Upper lobe of left lung (tissue), 4 donors: ENCODE measurements around the gene DPYSL3.

Experiments used
- EP300 ChIP-seq, 4 donors: sonication (generic); formaldehyde crosslinking; IDR thresholded peaks; one replicate each; pipeline ENCODE4 v1.5.1; 2017; ENCODE audit warnings: antibody characterized with exemption in 4 of 4, control low read depth in 2 of 4
- POLR2A ChIP-seq, 4 donors: fragments of 450-650 bp; IDR thresholded peaks; one replicate each; pipeline ENCODE4 v1.5.1; 2016 to 2017; ENCODE audit warnings: antibody characterized with exemption in 4 of 4, mild to moderate bottlenecking in 2 of 4
- TF ChIP-seq, protein P1 (sequence below), 6 experiments: fragments of 450-650 bp in 4 of 6; fragments of 200-600 bp in 2 of 6; sonication (generic) in 2 of 6; IDR thresholded peaks; one replicate each; pipeline ENCODE4 v1.5.1; 2016 to 2019; ENCODE audit warnings: antibody characterized with exemption in 6 of 6

DNA sequence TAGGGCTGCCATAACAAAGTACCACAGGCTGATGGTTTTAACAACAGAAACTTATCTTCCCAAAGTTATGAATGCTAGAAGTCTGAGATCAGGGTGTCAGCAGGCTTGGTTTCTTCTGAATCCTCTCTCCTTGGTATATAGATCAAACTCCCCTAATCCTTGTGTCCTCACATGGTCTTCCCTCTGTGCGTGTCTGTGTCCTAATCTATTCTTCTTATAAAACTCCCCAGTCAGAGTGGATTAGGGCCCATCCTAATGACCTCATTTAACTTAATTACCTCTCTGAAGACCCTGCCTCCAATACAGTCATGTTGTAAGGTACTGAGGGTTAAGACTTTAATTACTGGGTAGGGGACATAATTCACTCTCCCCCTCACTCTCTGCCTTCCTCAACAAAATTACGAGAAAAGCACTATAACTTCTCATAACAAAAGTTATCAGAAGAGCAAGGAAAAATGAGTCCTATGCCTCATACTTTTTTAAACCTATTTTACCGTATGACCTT is 68.6 kb downstream of the DPYSL3 start:
- TF ChIP-seq, protein P1, sequence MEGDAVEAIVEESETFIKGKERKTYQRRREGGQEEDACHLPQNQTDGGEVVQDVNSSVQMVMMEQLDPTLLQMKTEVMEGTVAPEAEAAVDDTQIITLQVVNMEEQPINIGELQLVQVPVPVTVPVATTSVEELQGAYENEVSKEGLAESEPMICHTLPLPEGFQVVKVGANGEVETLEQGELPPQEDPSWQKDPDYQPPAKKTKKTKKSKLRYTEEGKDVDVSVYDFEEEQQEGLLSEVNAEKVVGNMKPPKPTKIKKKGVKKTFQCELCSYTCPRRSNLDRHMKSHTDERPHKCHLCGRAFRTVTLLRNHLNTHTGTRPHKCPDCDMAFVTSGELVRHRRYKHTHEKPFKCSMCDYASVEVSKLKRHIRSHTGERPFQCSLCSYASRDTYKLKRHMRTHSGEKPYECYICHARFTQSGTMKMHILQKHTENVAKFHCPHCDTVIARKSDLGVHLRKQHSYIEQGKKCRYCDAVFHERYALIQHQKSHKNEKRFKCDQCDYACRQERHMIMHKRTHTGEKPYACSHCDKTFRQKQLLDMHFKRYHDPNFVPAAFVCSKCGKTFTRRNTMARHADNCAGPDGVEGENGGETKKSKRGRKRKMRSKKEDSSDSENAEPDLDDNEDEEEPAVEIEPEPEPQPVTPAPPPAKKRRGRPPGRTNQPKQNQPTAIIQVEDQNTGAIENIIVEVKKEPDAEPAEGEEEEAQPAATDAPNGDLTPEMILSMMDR (IDR thresholded peaks at IDR 0.05) = no peak
- no peak for TF ChIP-seq POLR2A (IDR thresholded peaks at IDR 0.05)
- no peak for TF ChIP-seq EP300 (IDR thresholded peaks at IDR 0.05)
